DND-41 (cell line): ENCODE results near the gene GRIK4.

Source experiments
- EZH2 ChIP-seq: IDR thresholded peaks from 3 replicates; pipeline ENCODE4 v1.6.1; 2012; ENCODE audit warnings: borderline replicate concordance, low read depth, mild to moderate bottlenecking, moderate library complexity, low read length, inconsistent platforms; ENCODE audit not compliant: severe bottlenecking
- TF ChIP-seq, protein P1 (sequence below): IDR thresholded peaks from 2 replicates; pipeline ENCODE4 v1.5.1; 2012; ENCODE audit warnings: borderline replicate concordance, low read length, moderate library complexity, mild to moderate bottlenecking; ENCODE audit not compliant: poor library complexity, severe bottlenecking; ENCODE audit errors: extremely low read depth

DNA sequence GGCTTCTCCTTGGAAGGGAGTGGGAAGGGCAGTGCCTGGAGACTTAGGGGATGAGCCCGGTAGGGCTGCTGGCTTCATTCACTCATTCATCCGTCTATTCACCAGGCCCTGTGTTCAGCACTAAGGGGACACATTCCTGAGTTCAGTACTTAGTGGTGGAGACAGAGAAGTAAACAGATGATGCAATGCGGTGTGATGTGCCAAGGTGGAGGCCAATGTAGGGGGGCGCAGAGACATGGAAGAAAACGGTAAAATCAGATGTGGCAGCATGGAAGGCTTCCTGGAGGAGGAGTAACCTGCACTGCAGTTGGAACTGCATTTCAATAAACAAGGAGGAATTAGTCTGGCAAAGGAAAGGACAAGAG is 21.3 kb downstream of the GRIK4 start:
- TF ChIP-seq EZH2 = no peak
- TF ChIP-seq, protein P1, sequence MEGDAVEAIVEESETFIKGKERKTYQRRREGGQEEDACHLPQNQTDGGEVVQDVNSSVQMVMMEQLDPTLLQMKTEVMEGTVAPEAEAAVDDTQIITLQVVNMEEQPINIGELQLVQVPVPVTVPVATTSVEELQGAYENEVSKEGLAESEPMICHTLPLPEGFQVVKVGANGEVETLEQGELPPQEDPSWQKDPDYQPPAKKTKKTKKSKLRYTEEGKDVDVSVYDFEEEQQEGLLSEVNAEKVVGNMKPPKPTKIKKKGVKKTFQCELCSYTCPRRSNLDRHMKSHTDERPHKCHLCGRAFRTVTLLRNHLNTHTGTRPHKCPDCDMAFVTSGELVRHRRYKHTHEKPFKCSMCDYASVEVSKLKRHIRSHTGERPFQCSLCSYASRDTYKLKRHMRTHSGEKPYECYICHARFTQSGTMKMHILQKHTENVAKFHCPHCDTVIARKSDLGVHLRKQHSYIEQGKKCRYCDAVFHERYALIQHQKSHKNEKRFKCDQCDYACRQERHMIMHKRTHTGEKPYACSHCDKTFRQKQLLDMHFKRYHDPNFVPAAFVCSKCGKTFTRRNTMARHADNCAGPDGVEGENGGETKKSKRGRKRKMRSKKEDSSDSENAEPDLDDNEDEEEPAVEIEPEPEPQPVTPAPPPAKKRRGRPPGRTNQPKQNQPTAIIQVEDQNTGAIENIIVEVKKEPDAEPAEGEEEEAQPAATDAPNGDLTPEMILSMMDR = no peak
